Vagina (tissue), 2 donors: ENCODE measurements around the gene PLEKHA5.

Experiments
- POLR2A ChIP-seq, 2 donors: fragments of 450-650 bp; IDR thresholded peaks; one replicate each; pipeline ENCODE4 v1.6.1; 2017; ENCODE audit warnings: antibody characterized with exemption in 2 of 2, mild to moderate bottlenecking in 2 of 2, moderate library complexity in 2 of 2
- POLR2AphosphoS5 ChIP-seq, 2 donors: sonication (generic); formaldehyde crosslinking; IDR thresholded peaks; one replicate each; pipeline ENCODE4 v1.9.0; 2017; ENCODE audit warnings: antibody characterized with exemption in 2 of 2, mild to moderate bottlenecking in 2 of 2, low read depth in 1 of 2; ENCODE audit not compliant: insufficient read depth in 1 of 2
- TF ChIP-seq, protein P1 (sequence below), 3 experiments: fragments of 450-650 bp in 2 of 3; fragments of 200-600 bp in 1 of 3; sonication (generic) in 1 of 3; IDR thresholded peaks; one replicate each; pipeline ENCODE4 v1.5.1; 2017 to 2019; ENCODE audit warnings: antibody characterized with exemption in 3 of 3, mild to moderate bottlenecking in 2 of 3, moderate library complexity in 2 of 3

DNA sequence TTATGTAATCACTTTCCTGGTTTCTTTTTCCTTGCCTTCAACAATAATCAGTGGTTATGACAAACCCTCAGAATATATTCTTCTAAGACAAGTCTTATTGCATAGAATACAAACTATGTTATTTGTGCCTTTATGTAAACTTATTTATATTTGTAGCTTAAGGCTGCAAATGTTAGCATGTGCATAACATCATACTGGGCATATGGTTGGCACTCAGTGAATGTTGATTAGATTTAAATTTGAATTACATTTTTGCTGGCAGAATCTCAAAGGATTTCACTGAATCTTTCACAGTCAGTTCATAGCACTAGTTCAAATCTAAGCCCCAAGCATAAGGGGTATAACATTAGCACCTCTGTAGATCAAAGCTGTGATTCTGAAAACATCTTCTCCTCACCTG lies 196.6 kb downstream of the PLEKHA5 start:
- TF ChIP-seq POLR2AphosphoS5 (IDR thresholded peaks at IDR 0.05; ENCODE audit: insufficient read depth in 1 of 2, low read depth in 1 of 2) (no peak), POLR2A (IDR thresholded peaks at IDR 0.05) (no peak)
- TF ChIP-seq, protein P1, sequence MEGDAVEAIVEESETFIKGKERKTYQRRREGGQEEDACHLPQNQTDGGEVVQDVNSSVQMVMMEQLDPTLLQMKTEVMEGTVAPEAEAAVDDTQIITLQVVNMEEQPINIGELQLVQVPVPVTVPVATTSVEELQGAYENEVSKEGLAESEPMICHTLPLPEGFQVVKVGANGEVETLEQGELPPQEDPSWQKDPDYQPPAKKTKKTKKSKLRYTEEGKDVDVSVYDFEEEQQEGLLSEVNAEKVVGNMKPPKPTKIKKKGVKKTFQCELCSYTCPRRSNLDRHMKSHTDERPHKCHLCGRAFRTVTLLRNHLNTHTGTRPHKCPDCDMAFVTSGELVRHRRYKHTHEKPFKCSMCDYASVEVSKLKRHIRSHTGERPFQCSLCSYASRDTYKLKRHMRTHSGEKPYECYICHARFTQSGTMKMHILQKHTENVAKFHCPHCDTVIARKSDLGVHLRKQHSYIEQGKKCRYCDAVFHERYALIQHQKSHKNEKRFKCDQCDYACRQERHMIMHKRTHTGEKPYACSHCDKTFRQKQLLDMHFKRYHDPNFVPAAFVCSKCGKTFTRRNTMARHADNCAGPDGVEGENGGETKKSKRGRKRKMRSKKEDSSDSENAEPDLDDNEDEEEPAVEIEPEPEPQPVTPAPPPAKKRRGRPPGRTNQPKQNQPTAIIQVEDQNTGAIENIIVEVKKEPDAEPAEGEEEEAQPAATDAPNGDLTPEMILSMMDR (IDR thresholded peaks at IDR 0.05), result no peak
